GM12878 (cell line): ENCODE data around the gene KANSL3.

Source experiments
- CHD1 ChIP-seq: IDR thresholded peaks from 2 replicates; pipeline ENCODE4 v1.6.1; 2012; ENCODE audit warnings: low read depth, low read length, improper control_type of control experiment
- CHD2 ChIP-seq: IDR thresholded peaks from 2 replicates; pipeline ENCODE4 v1.6.1; 2011; ENCODE audit warnings: low read depth, low read length, improper control_type of control experiment, borderline replicate concordance
- EZH2 ChIP-seq: IDR thresholded peaks from 2 replicates; pipeline ENCODE4 v1.6.1; 2012; ENCODE audit warnings: low read depth, mild to moderate bottlenecking, control low read depth, inconsistent platforms, low read length, borderline replicate concordance; ENCODE audit not compliant: control insufficient read depth
- GABPA ChIP-seq: IDR thresholded peaks from 2 replicates; pipeline ENCODE4 v1.6.1; 2014; ENCODE audit warnings: antibody characterized with exemption, low read depth, mild to moderate bottlenecking, inconsistent platforms
- MXI1 ChIP-seq: fragments of 150-350 bp; IDR thresholded peaks from 2 replicates; pipeline ENCODE4 v1.6.1; 2011; ENCODE audit warnings: low read depth, mild to moderate bottlenecking, inconsistent platforms, low read length, improper control_type of control experiment
- POLR2A ChIP-seq: IDR thresholded peaks from 2 replicates; pipeline ENCODE4 v1.6.1; 2011; ENCODE audit warnings: low read depth, mild to moderate bottlenecking, low read length
- RCOR1 ChIP-seq: conservative IDR thresholded peaks from 2 replicates; pipeline ENCODE4 v1.6.1; 2012; ENCODE audit warnings: low read depth, low read length, improper control_type of control experiment
- RELA ChIP-seq: fragments of 450-650 bp; IDR thresholded peaks from 2 replicates; pipeline ENCODE4 v1.8.0; 2014; ENCODE audit warnings: borderline replicate concordance; ENCODE audit not compliant: partially characterized antibody
- TF ChIP-seq, protein P1 (sequence below): IDR thresholded peaks from 2 replicates; pipeline ENCODE4 v1.6.1; 2012; ENCODE audit warnings: low read depth, low read length, improper control_type of control experiment
- TF ChIP-seq, protein P2 (sequence below), 3 experiments: IDR thresholded peaks in 2 of 3; conservative IDR thresholded peaks in 1 of 3; 2 replicates each; pipeline ENCODE4 v1.5.1; 2011; ENCODE audit warnings: low read depth in 3 of 3, low read length in 3 of 3, mild to moderate bottlenecking in 3 of 3, control low read depth in 2 of 3, moderate library complexity in 2 of 3, inconsistent platforms in 1 of 3, mixed read lengths in 1 of 3; ENCODE audit not compliant: control insufficient read depth in 2 of 3, insufficient read depth in 1 of 3; ENCODE audit errors: extremely low read depth in 1 of 3

GRCh38 chr2:96602330-96602823 lies 35.7 kb downstream of the KANSL3 start:
- TF ChIP-seq MXI1: no peak
- TF ChIP-seq, protein P1, sequence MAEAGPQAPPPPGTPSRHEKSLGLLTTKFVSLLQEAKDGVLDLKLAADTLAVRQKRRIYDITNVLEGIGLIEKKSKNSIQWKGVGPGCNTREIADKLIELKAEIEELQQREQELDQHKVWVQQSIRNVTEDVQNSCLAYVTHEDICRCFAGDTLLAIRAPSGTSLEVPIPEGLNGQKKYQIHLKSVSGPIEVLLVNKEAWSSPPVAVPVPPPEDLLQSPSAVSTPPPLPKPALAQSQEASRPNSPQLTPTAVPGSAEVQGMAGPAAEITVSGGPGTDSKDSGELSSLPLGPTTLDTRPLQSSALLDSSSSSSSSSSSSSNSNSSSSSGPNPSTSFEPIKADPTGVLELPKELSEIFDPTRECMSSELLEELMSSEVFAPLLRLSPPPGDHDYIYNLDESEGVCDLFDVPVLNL: no peak
- TF ChIP-seq, protein P2, sequence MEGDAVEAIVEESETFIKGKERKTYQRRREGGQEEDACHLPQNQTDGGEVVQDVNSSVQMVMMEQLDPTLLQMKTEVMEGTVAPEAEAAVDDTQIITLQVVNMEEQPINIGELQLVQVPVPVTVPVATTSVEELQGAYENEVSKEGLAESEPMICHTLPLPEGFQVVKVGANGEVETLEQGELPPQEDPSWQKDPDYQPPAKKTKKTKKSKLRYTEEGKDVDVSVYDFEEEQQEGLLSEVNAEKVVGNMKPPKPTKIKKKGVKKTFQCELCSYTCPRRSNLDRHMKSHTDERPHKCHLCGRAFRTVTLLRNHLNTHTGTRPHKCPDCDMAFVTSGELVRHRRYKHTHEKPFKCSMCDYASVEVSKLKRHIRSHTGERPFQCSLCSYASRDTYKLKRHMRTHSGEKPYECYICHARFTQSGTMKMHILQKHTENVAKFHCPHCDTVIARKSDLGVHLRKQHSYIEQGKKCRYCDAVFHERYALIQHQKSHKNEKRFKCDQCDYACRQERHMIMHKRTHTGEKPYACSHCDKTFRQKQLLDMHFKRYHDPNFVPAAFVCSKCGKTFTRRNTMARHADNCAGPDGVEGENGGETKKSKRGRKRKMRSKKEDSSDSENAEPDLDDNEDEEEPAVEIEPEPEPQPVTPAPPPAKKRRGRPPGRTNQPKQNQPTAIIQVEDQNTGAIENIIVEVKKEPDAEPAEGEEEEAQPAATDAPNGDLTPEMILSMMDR (IDR thresholded peaks at IDR 0.05 in 2 of 3, conservative IDR thresholded peaks at IDR 0.05 in 1 of 3; ENCODE audit: control insufficient read depth in 2 of 3, extremely low read depth in 1 of 3, insufficient read depth in 1 of 3, low read depth in 3 of 3, low read length in 3 of 3): peak; percentile 12 to 27 (median 27); a peak in 3 of 6 replicates
- no peak for TF ChIP-seq RELA
- no peak for TF ChIP-seq CHD1
- no peak for TF ChIP-seq POLR2A
- no peak for TF ChIP-seq RCOR1
- TF ChIP-seq EZH2: no peak
- no peak for TF ChIP-seq GABPA
- TF ChIP-seq CHD2: no peak
